Measurements from ENCODE around the gene C6orf120. TPM values are rescaled to one million over a fixed set of nuclear protein-coding genes. Genes with fewer than 3 reads are reported as not detected.
A peak's percentile ranks its signal among the peaks of the same experiment; 100 is the strongest.

Gene C6orf120
- total RNA-seq = 10 to 100 TPM; 14.3 to 22.9 (median 18.8) TPM
- polyA plus RNA-seq = 10 to 100 TPM in 1 of 2 donors, 1 to 10 TPM in 1; 3.4 to 20.2 TPM
- long read RNA-seq, donor 1, transcript C6orf120-201 (1 exons, 2,667 nt) = major isoform, 51 of 51 reads
- long read RNA-seq, donor 1, partial matches to known transcripts = 0 of 51 reads
- long read RNA-seq, donor 1, other reads (novel, unspliced or antisense) = 0 of 51 reads
- long read RNA-seq, donor 2, transcript C6orf120-201 (1 exons, 2,667 nt) = major isoform, 97 of 99 reads
- long read RNA-seq, donor 2, partial matches to known transcripts = 0 of 99 reads
- long read RNA-seq, donor 2, other reads (novel, unspliced or antisense) = 2 of 99 reads
- long read RNA-seq, donor 3, transcript C6orf120-201 (1 exons, 2,667 nt) = major isoform, 60 of 60 reads
- long read RNA-seq, donor 3, partial matches to known transcripts = 0 of 60 reads
- long read RNA-seq, donor 3, other reads (novel, unspliced or antisense) = 0 of 60 reads

DNA sequence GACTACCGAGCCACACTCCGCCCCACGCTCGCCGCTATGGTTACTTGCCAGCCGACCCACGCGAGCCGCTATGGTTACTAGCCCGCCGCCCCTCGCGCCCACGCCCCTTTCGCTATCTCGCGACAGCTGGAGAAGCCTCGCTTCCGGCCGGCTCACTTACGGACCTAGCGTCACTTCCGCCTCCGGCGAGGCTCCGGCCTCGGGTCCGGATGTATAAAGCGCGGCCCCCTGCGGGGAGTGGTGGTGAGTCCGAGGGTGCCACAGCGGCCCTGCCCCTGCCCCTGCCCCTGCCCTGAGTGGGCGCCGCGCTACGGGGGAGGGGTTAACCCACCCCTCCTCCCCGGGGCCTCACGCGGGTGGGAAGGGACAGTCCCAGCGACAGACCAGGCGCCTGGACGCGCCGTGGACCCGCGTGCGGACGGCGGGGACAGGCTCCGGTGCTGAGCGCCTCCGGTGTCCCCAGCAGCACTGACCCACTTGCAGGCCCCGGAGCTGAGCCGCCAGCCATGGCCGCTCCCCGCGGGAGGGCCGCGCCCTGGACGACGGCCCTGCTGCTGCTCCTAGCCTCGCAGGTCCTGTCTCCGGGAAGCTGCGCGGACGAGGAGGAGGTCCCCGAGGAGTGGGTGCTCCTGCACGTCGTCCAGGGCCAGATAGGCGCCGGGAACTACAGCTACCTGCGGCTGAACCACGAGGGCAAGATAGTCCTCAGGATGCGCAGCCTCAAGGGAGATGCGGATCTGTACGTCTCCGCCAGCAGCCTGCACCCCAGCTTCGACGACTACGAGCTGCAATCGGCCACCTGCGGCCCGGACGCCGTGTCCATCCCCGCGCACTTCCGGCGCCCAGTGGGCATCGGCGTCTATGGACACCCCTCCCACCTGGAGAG is at the start of gene C6orf120, which contains the start of gene WDR27:
C6orf120 (plus strand) TSS at position 173 of the 886 bp plus-strand sequence; CDS start at position 507, 334 bp downstream.
WDR27 (minus strand) TSS at position 76 of the 886 bp plus-strand sequence. CDS start 13,024 bp downstream, outside the sequence.
- DNase-seq (peak; percentile 96 to 99 (median 97)), ATAC-seq (peak; percentile 96 to 99 (median 98))
- Histone ChIP-seq H3K27me3 (no peaks in the 10 kb centered on the region), H3K9me3 (no peaks in the 10 kb centered on the region), H3K4me1 (peaks cover 0 to 56% (median 30%) of the 10 kb centered on the region in 12 donors), H3K36me3 (peaks cover 0 to 37% (median 20%) of the 10 kb centered on the region in 9 donors), H3K4me3 (peak within 1 kb of the TSS; percentile 72 to 99 (median 88)), H3K27ac (peak within 1 kb of the TSS; percentile 81 to 97 (median 94))
- 0 to 2% (median 1%) methylated on average over 40 to 92 of the region's 92 CpGs for WGBS, 4 donors
- TF ChIP-seq CTCF (IDR thresholded peaks at IDR 0.05) (peak in 2 of 12 donors; percentile 7 to 27), POLR2A (IDR thresholded peaks at IDR 0.05) (peak; percentile 46 to 91)
- intact Hi-C loops (cut with DNase I) = loop anchor here in 5 of 10 donors (1.0 to 10.0 kb wide), 6 partner anchors 21 to 747 kb away; partner anchors contain the start of genes DYNLT2 (in 3 of the 5) and ERMARD (in 3 of the 5)

GRCh38 chr6:169652896-169653295 is 49.0 kb upstream of the C6orf120 start:
- TF ChIP-seq POLR2A (IDR thresholded peaks at IDR 0.05) (no peak), CTCF (IDR thresholded peaks at IDR 0.05) (no peak)
- H3K27me3 ChIP-seq = no peaks in the 10 kb centered on the region
- H3K4me1 ChIP-seq = peaks cover 0 to 7% (median 0%) of the 10 kb centered on the region in 12 donors
- no peak overlapping the region for H3K27ac ChIP-seq
- H3K9me3 ChIP-seq = no peaks in the 10 kb centered on the region
- H3K4me3 ChIP-seq = no peak overlapping the region
- DNase-seq (no peak), ATAC-seq (no peak)
- WGBS, 4 donors = 93 to 98% (median 95%) methylated on average over 11 of the region's 11 CpGs
- H3K36me3 ChIP-seq = peaks cover 0 to 21% (median 0%) of the 10 kb centered on the region in 9 donors
- intact Hi-C loops (cut with DNase I) = no loop called here

DNA sequence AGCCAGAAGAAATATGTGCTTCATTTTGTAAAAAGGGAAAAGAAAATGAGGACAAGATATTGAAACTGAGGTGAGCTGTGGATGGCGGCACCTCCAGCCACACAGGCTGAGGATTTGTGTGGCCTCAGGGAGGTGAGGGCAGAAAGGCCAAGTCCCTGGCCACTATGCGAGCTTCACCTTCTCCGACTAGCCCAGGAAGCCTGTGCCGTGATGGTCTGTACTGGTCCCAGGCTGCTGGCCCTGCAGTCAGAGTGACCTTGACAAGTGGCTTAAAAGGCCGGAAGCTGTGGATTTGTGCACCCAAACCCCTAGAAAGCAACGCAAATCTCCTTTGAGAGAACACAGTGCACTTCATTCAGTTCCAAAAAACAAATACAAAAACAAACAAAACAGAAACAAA is 48.2 kb upstream of the C6orf120 start:
- DNase-seq (no peak), ATAC-seq (no peak)
- Histone ChIP-seq H3K27ac (peak overlapping the region in 4 of 12 donors; percentile 53 to 73 (median 64)), H3K36me3 (peaks cover 0 to 28% (median 0%) of the 10 kb centered on the region in 9 donors), H3K4me3 (peak overlapping the region in 4 of 12 donors; percentile 51 to 59 (median 54)), H3K9me3 (no peaks in the 10 kb centered on the region), H3K4me1 (peaks cover 0 to 7% (median 0%) of the 10 kb centered on the region in 12 donors), H3K27me3 (no peaks in the 10 kb centered on the region)
- 76 to 88% (median 82%) methylated on average over 6 of the region's 6 CpGs for WGBS, 4 donors
- no peak for TF ChIP-seq CTCF (IDR thresholded peaks at IDR 0.05)
- no peak for TF ChIP-seq POLR2A (IDR thresholded peaks at IDR 0.05)
- intact Hi-C loops (cut with DNase I) = no loop called here
